Neural crest cell (in vitro differentiated cells): ENCODE data around the gene TCIRG1. TPM values are rescaled to one million over a fixed set of nuclear protein-coding genes. Genes with fewer than 3 reads are reported as not detected.
A peak's percentile ranks its signal among the peaks of the same experiment; 100 is the strongest.

Source experiments
- DNase-seq: peaks from one replicate; pipeline ENCODE4 v3.0.0; 2021; ENCODE audit warnings: low read depth, mixed read lengths, low spot score
- H3K27ac Mint-ChIP-seq: one replicate; pipeline ENCODE4 v1.8.0; 2021; ENCODE audit warnings: mild to moderate bottlenecking, mixed read lengths; ENCODE audit not compliant: unreplicated experiment
- H3K27me3 Mint-ChIP-seq: 2 replicates; pipeline ENCODE4 v1.8.0; 2021; ENCODE audit warnings: low read depth, mild to moderate bottlenecking, mixed read lengths
- H3K36me3 Mint-ChIP-seq: 2 replicates; pipeline ENCODE4 v1.8.0; 2021; ENCODE audit warnings: low read depth, mild to moderate bottlenecking, mixed read lengths
- H3K4me1 Mint-ChIP-seq: 2 replicates; pipeline ENCODE4 v1.8.0; 2021; ENCODE audit warnings: mixed read lengths
- H3K4me3 Mint-ChIP-seq: one replicate; pipeline ENCODE4 v1.8.0; 2021; ENCODE audit warnings: mild to moderate bottlenecking, mixed read lengths
- H3K9me3 Mint-ChIP-seq: 2 replicates; pipeline ENCODE4 v1.8.0; 2021; ENCODE audit warnings: mixed read lengths
- CTCF ChIP-seq: fragments of 200-600 bp; sonication (generic); conservative IDR thresholded peaks from 2 replicates; pipeline ENCODE4 v1.5.0; 2021; ENCODE audit warnings: antibody characterized with exemption, mild to moderate bottlenecking
- total RNA-seq: library from RNA; stranded (reverse); gene quantifications from 2 replicates; pipeline ENCODE4 v1.2.1, GENCODE V29; 2021

Gene TCIRG1
- total RNA-seq, 1 donor from 2014 or later = 10.2 TPM

- DNase-seq = no peak
- peaks cover 27% of the 10 kb centered on the region for H3K4me1 Mint-ChIP-seq
- H3K27me3 Mint-ChIP-seq = no peaks in the 10 kb centered on the region
- no peak overlapping the region for H3K27ac Mint-ChIP-seq
- H3K4me3 Mint-ChIP-seq = no peak overlapping the region
- no peaks in the 10 kb centered on the region for H3K9me3 Mint-ChIP-seq
- TF ChIP-seq CTCF = no peak
- H3K36me3 Mint-ChIP-seq = no peaks in the 10 kb centered on the region
Observed at GRCh38 chr11:68032997-68033707, 5.7 kb upstream of the TCIRG1 start.

- no peak for DNase-seq
- no peaks in the 10 kb centered on the region for H3K36me3 Mint-ChIP-seq
- H3K4me1 Mint-ChIP-seq = peaks cover 26% of the 10 kb centered on the region
- H3K4me3 Mint-ChIP-seq = peak overlapping the region; percentile 72
- TF ChIP-seq CTCF = no peak
- H3K27me3 Mint-ChIP-seq = no peaks in the 10 kb centered on the region
- H3K9me3 Mint-ChIP-seq = no peaks in the 10 kb centered on the region
- no peak overlapping the region for H3K27ac Mint-ChIP-seq
Observed at GRCh38 chr11:68033708-68034045, 5.1 kb upstream of the TCIRG1 start.

GRCh38 chr11:68035266-68035876, 3.5 kb upstream of the TCIRG1 start:
- H3K36me3 Mint-ChIP-seq = no peaks in the 10 kb centered on the region
- peak overlapping the region; percentile 62 for H3K27ac Mint-ChIP-seq
- no peak for DNase-seq
- no peak for TF ChIP-seq CTCF
- no peaks in the 10 kb centered on the region for H3K9me3 Mint-ChIP-seq
- peak overlapping the region; percentile 23 for H3K4me3 Mint-ChIP-seq
- peaks cover 19% of the 10 kb centered on the region for H3K4me1 Mint-ChIP-seq
- H3K27me3 Mint-ChIP-seq = no peaks in the 10 kb centered on the region

- Mint-ChIP-seq H3K4me3 (no peak overlapping the region), H3K27ac (no peak overlapping the region), H3K4me1 (peaks cover 12% of the 10 kb centered on the region), H3K36me3 (no peaks in the 10 kb centered on the region), H3K9me3 (no peaks in the 10 kb centered on the region), H3K27me3 (no peaks in the 10 kb centered on the region)
- DNase-seq = no peak
- TF ChIP-seq CTCF = no peak
Observed at GRCh38 chr11:68036141-68036716, 2.6 kb upstream of the TCIRG1 start.

- TF ChIP-seq CTCF = no peak
- Mint-ChIP-seq H3K4me1 (peaks cover 8% of the 10 kb centered on the region), H3K36me3 (no peaks in the 10 kb centered on the region), H3K9me3 (no peaks in the 10 kb centered on the region), H3K27ac (no peak overlapping the region), H3K27me3 (no peaks in the 10 kb centered on the region), H3K4me3 (peak overlapping the region; percentile 49)
- DNase-seq = no peak
Observed at GRCh38 chr11:68036717-68037239, 2.0 kb upstream of the TCIRG1 start.
